Measurements from ENCODE around the gene OSBPL3.

OSBPL3 gene

GRCh38 chr7:24861336-24861735 lies 118.6 kb downstream of the OSBPL3 start:
- DNase-seq (ENCODE audit: low read depth), result no peak

DNA sequence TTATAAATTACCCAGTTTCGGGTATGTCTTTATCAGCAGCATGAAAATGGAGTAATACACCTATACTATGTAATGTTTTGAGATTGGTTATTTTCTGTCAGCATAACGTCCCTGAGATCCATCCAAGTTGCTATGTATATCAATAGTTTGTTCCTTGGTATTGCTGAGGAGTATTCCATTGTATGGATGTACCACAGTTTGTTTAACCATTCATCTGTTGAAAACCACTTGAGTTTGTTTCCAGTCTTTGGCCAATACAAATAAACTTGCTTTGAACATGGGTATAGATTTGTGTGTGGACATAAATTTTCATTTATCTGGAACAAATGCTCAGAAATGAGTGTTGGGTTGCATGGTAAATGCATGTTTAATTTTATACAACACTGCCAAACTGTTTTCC lies 119.4 kb downstream of the OSBPL3 start:
- no peak for DNase-seq (ENCODE audit: low read depth)

GRCh38 chr7:24858108-24858977 lies 121.6 kb downstream of the OSBPL3 start:
- no peak for DNase-seq (ENCODE audit: low read depth)

DNA sequence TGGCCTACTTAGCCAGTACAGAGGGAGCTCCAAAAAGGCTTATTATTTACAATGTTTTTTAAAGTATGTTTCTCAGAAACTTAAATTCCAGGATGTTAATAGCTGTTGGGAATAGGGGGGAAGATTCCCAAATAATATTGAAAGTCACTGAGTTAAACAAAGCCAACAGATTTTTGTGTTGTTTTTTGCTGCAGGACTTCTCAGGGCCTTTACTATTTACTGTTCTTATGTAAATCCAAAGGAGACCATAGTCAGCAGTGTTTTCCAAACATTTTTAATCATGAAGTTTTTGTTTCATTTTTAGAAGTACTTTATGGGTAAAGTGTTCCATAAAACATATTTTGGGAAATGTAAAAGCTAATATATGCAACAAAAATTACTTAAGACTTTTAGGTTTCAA lies 122.4 kb downstream of the OSBPL3 start:
- DNase-seq (ENCODE audit: low read depth), result no peak

- no peak for DNase-seq (ENCODE audit: low read depth)
These were observed 125.1 kb downstream of the OSBPL3 start for GRCh38 chr7:24854866-24855265.

GRCh38 chr7:24851786-24852185 lies 128.2 kb downstream of the OSBPL3 start:
- no peak for DNase-seq (ENCODE audit: low read depth)

DNA sequence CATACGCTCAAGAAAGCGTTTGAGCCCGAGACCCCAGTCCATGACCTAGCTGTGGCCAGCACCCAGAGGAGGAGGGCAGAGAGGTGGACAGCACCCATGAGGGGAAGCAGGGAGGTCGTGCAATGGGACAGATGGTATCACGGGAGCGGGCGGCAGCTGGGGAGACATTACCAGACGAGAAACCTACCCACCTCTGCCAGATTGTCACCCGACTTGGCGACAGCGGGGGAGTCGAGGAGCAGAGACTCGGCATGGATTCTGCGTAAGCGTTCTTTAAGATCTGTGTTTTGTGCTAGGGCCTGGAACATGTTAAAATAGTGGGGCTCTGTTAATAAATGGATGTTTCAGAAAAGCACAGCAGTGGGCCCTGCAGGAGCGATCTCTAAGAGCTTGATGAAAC lies 131.1 kb downstream of the OSBPL3 start:
- no peak for DNase-seq (ENCODE audit: low read depth)

DNA sequence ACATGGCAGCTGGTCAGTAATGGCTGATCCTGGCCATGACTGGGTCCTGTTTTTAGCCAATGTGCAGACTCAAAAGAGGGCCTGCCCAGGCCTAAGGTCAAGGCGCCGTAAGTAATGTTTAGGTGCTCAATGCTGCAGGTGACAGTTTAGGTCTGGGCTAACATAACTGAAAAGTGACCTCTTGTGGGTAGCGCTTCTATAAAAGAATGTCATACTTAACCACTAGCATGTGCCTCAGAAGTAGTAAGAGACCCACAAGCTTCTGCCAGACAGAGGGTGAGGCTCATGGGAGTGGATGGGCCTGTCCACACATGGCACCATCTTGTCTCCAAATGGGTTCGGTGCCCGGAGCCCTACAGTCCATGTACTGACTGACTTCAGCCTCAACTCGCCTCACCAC lies 132.2 kb downstream of the OSBPL3 start:
- DNase-seq (ENCODE audit: low read depth), result no peak

DNA sequence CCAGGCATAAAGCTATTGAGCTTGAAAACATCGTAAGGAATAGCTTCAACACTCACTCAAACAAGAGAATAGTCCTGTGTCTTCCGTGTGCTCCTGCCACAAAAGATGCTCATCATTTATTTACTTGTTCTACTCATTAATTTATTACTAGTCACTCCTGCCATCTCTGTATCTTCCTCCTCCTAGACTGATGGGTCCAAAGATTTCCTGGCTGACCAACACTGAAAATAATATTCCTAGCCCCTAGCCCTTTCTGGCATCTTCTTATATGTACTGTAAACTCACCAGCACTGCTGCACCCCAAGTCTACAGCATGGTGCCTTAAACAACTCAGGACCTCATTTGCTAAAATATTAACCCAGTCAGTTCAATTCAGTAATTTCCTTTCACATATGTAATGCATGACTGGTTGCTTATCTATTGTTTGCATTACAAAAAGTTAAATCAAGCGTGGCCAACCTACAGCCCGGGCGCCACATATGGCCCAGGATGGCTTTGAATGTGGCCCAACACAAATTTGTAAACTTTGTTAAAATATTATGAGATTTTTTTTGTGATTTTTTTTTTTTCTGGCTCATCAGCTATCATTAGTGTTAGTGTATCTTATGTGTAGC lies 136.1 kb downstream of the OSBPL3 start:
- no peak for DNase-seq (ENCODE audit: low read depth)

- no peak for DNase-seq (ENCODE audit: low read depth)
These were observed 137.3 kb downstream of the OSBPL3 start for GRCh38 chr7:24842449-24843241.

DNA sequence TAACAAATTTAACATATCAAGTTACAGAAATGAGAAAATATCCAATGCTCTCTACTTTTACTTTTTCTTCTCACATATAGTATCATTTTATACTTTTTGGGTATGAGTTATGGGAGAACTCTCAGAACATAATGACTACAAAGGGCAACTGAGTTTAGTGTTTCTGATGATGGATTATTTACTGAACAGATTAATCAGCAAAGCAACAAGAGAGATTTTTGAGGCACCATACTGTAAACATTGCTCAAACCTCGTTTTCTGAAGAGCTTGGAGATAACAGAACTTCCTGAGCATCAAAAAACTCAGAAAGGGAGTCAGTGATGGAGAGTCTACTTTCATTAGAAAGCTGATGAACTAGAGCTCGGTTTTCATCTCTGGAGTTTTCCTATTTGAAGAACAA lies 137.9 kb downstream of the OSBPL3 start:
- DNase-seq (ENCODE audit: low read depth), result no peak

GRCh38 chr7:24840563-24840962 lies 139.4 kb downstream of the OSBPL3 start:
- no peak for DNase-seq (ENCODE audit: low read depth)

DNA sequence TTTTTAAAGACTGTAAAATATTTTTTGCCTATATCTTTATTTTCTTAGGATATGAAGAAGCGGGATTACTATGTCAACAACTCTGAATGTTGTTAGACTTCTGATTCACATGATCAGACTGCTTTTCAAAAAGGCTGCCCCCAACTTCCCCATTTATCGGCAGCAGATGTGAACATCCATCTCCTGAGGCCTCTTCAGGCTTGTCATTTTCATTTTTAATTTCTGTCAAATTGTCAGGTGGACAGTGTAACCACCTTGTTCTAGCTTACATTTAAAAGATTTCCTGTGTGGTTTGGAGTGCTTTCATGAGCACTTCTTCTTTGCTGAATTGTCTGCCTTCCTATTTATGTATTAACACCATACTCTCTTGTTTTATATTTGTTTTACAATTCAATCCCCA lies 143.9 kb downstream of the OSBPL3 start:
- no peak for DNase-seq (ENCODE audit: low read depth)

DNA sequence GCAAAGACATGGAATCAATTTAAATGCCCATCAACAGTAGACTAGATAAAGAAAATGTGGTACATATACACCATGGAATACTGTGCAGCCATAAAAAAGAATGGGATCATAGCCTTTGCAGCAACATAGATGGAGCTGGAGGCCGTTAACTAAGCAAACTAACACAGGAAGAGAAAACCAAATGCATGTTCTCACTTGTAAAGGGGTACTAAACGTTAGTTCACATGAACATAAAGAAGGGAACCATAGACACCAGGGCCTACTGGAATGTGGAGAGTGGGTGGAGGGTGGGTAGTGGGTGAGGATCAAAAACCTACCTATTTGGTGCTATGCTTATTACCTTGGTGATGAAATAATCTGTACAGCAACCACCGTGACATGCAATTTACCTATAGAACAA lies 144.3 kb downstream of the OSBPL3 start:
- no peak for DNase-seq (ENCODE audit: low read depth)

- DNase-seq (ENCODE audit: low read depth), result no peak
These were observed 145.7 kb downstream of the OSBPL3 start for GRCh38 chr7:24834128-24834798.

DNA sequence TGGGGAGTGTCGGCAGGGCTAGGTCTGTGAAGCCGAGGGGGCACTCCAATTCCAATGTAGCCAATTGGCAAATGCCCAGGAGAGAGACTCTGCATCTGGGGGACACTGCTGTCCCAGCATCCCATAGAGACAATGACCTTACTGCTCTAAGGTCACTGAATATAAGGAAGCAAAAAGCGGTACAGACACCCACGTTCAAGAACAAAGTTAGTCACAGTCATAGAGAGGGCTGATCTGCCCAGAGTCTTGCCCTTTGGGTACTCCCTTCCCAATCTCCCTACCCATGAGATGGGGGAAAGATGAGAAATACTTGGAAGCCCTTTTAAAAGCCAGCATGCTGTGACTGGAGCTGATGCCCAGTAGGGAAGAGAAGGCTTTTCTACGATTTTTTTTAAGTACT lies 146.4 kb downstream of the OSBPL3 start:
- DNase-seq (ENCODE audit: low read depth), result no peak

GRCh38 chr7:24831240-24831639 lies 148.7 kb downstream of the OSBPL3 start:
- DNase-seq (ENCODE audit: low read depth), result no peak

GRCh38 chr7:24830440-24831050 lies 149.4 kb downstream of the OSBPL3 start:
- DNase-seq (ENCODE audit: low read depth), result no peak

DNA sequence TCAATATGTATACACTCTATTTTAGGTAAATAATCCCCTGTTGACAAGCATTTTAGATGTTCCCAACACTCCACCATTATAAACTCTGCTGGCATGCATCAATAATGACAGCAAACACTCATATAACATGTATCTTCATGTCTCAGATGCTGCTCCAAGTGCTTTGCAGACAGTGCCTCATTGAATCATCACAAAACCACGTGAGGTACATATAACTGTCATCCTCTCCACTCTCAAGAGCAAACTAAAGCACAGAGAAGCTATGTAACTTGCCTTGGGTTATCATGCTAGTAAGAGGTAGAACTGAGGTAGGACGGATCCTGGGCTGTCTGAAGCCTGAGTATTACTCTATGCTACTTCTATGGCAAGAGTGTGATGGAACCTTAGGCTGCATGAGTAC lies 150.2 kb downstream of the OSBPL3 start:
- DNase-seq (ENCODE audit: low read depth), result no peak

GRCh38 chr7:24828891-24829661 lies 150.9 kb downstream of the OSBPL3 start:
- DNase-seq (ENCODE audit: low read depth), result no peak

GRCh38 chr7:24827589-24827988 lies 152.4 kb downstream of the OSBPL3 start:
- no peak for DNase-seq (ENCODE audit: low read depth)
